H1 (cell line): ENCODE results near the gene ST8SIA3. TPM values are rescaled to one million over a fixed set of nuclear protein-coding genes. Genes with fewer than 3 reads are reported as not detected.
A peak's percentile ranks its signal among the peaks of the same experiment; 100 is the strongest.

Experiments used
- CTCF ChIA-PET: fragments of 300-600 bp; sonication (Branson Sonifier 250); formaldehyde crosslinking; loops from one replicate; lab custom pipeline; 2021; ENCODE audit not compliant: partially characterized antibody; lab: Charles Lee
- POLR2A ChIA-PET: fragments of 300-600 bp; sonication (Branson Sonifier 250); formaldehyde crosslinking; loops from one replicate; lab custom pipeline; 2021; ENCODE audit warnings: inconsistent platforms; ENCODE audit not compliant: partially characterized antibody; lab: Charles Lee
- DNase-seq, 2 experiments: peaks; one replicate each; pipeline versions ENCODE4 v3.0.0 to v3.0.0-alpha.2; 2010 to 2022; ENCODE audit warnings: low spot score in 2 of 2, low read depth in 1 of 2, mixed read lengths in 1 of 2
- FAIRE-seq: peaks from 2 replicates; lab custom pipeline; 2011; peaks lifted over from hg19 to GRCh38; lab: Jason Lieb, UNC
- H2AFZ ChIP-seq: 2 replicates; pipeline ENCODE4 v1.8.1; 2012; ENCODE audit warnings: low read length, inconsistent platforms
- H2AK5ac ChIP-seq: 2 replicates; pipeline ENCODE4 v1.6.1; 2013; ENCODE audit warnings: low read depth, low read length
- H2BK120ac ChIP-seq: replicated peaks from 2 replicates; pipeline ENCODE3; 2013; ENCODE audit warnings: low read depth, low read length, inconsistent platforms
- H2BK12ac ChIP-seq: 2 replicates; pipeline ENCODE4 v1.6.1; 2013; ENCODE audit warnings: low read depth, low read length
- H2BK15ac ChIP-seq: 2 replicates; pipeline ENCODE4 v1.6.1; 2013; ENCODE audit warnings: low read length
- H2BK20ac ChIP-seq: 2 replicates; pipeline ENCODE4 v1.6.1; 2013; ENCODE audit warnings: low read length
- H2BK5ac ChIP-seq: 2 replicates; pipeline ENCODE4 v1.6.1; 2013; ENCODE audit warnings: low read depth, low read length
- H3K14ac ChIP-seq: 2 replicates; pipeline ENCODE4 v1.6.1; 2013; ENCODE audit warnings: inconsistent platforms; ENCODE audit not compliant: insufficient read length
- H3K18ac ChIP-seq: 2 replicates; pipeline ENCODE4 v1.6.1; 2013; ENCODE audit warnings: low read length; ENCODE audit errors: extremely low read depth
- H3K23ac ChIP-seq: 2 replicates; pipeline ENCODE4 v1.6.1; 2013; ENCODE audit warnings: inconsistent platforms; ENCODE audit not compliant: insufficient read length
- H3K23me2 ChIP-seq: 2 replicates; pipeline ENCODE4 v1.6.1; 2013; ENCODE audit warnings: low read depth, low read length
- H3K27ac ChIP-seq: 2 replicates; pipeline ENCODE4 v1.6.1; 2011; ENCODE audit warnings: low read depth, low read length, inconsistent platforms
- H3K27me3 ChIP-seq, 4 experiments: replicated peaks in 1 of 4; 1 replicate in 1 of 4; 2 replicates in 3 of 4; pipeline versions ENCODE4 v1.6.1 to v1.8.1; 2011 to 2013; ENCODE audit warnings: low read length in 3 of 4, mild to moderate bottlenecking in 3 of 4, inconsistent platforms in 2 of 4, mixed read lengths in 2 of 4, moderate library complexity in 1 of 4; ENCODE audit not compliant: control insufficient read depth in 3 of 4, insufficient read depth in 3 of 4; ENCODE audit errors: extremely low read depth in 1 of 4
- H3K36me3 ChIP-seq, 4 experiments: 2 replicates each; pipeline versions ENCODE4 v1.6.1 to v1.8.1; 2011 to 2013; ENCODE audit warnings: mild to moderate bottlenecking in 4 of 4, low read length in 3 of 4, moderate library complexity in 2 of 4, control low read depth in 1 of 4, inconsistent platforms in 1 of 4; ENCODE audit not compliant: insufficient read depth in 4 of 4, control insufficient read depth in 2 of 4
- H3K4ac ChIP-seq: replicated peaks from 2 replicates; pipeline ENCODE3; 2013; ENCODE audit warnings: low read length, low read depth, mixed read lengths, inconsistent platforms; ENCODE audit not compliant: insufficient read length
- H3K4me1 ChIP-seq, 4 experiments: replicated peaks in 1 of 4; 1 replicate in 1 of 4; 2 replicates in 3 of 4; pipeline versions ENCODE4 v1.6.1 to v1.8.1; 2011 to 2013; ENCODE audit warnings: low read length in 3 of 4, inconsistent platforms in 2 of 4, mixed read lengths in 1 of 4; ENCODE audit not compliant: insufficient read depth in 4 of 4, control insufficient read depth in 3 of 4
- H3K4me2 ChIP-seq, 2 experiments: 2 replicates each; pipeline versions ENCODE4 v1.6.1 to v1.8.1; 2011 to 2013; ENCODE audit warnings: low read depth in 2 of 2, low read length in 2 of 2, control low read depth in 1 of 2, inconsistent platforms in 1 of 2, mild to moderate bottlenecking in 1 of 2; ENCODE audit not compliant: insufficient read depth in 1 of 2
- H3K4me3 ChIP-seq, 4 experiments: fragments of 200-600, 300-600 bp in 1 of 4; sonication (generic), shearing (Covaris generic), sonication (Bioruptor Twin) in 1 of 4; 2 replicates each; pipeline versions ENCODE4 v1.5.1 to v1.8.1; 2011 to 2016; ENCODE audit warnings: low read length in 4 of 4, low read depth in 3 of 4, control low read depth in 2 of 4, inconsistent platforms in 2 of 4, mild to moderate bottlenecking in 2 of 4, mixed read lengths in 1 of 4, moderate library complexity in 1 of 4; ENCODE audit not compliant: insufficient read depth in 2 of 4; ENCODE audit errors: extremely low read depth in 1 of 4
- H3K56ac ChIP-seq: replicated peaks from 2 replicates; pipeline ENCODE3; 2013; ENCODE audit warnings: low read depth, mild to moderate bottlenecking, mixed read lengths, low read length, inconsistent platforms; ENCODE audit not compliant: insufficient read length
- H3K79me1 ChIP-seq: 2 replicates; pipeline ENCODE4 v1.6.1; 2013; ENCODE audit warnings: low read depth, low read length, control low read depth
- H3K79me2 ChIP-seq, 2 experiments: 2 replicates each; pipeline versions ENCODE4 v1.6.1 to v1.8.1; 2012 to 2013; ENCODE audit warnings: low read length in 2 of 2, mild to moderate bottlenecking in 2 of 2, inconsistent platforms in 1 of 2; ENCODE audit not compliant: insufficient read depth in 2 of 2, control insufficient read depth in 1 of 2
- H3K9ac ChIP-seq, 4 experiments: replicated peaks in 1 of 4; 1 replicate in 1 of 4; 2 replicates in 3 of 4; pipeline versions ENCODE4 v1.6.1 to v1.8.1; 2011 to 2013; ENCODE audit warnings: low read depth in 3 of 4, low read length in 3 of 4, control low read depth in 2 of 4, mild to moderate bottlenecking in 2 of 4, moderate library complexity in 2 of 4, inconsistent platforms in 1 of 4; ENCODE audit errors: extremely low read depth in 1 of 4
- H3K9me3 ChIP-seq, 2 experiments: 2 replicates each; pipeline versions ENCODE4 v1.6.1 to v1.8.1; 2012 to 2013; ENCODE audit warnings: mild to moderate bottlenecking in 2 of 2, moderate library complexity in 2 of 2, control low read depth in 1 of 2, inconsistent platforms in 1 of 2, low read depth in 1 of 2, low read length in 1 of 2, mixed read lengths in 1 of 2; ENCODE audit not compliant: insufficient read depth in 2 of 2
- H4K20me1 ChIP-seq, 2 experiments: replicated peaks in 1 of 2; 2 replicates each; pipeline versions ENCODE3 to v1.8.1; 2011 to 2013; ENCODE audit warnings: inconsistent platforms in 2 of 2, low read length in 2 of 2, mild to moderate bottlenecking in 1 of 2; ENCODE audit not compliant: insufficient read depth in 2 of 2, control insufficient read depth in 1 of 2
- H4K5ac ChIP-seq: 2 replicates; pipeline ENCODE4 v1.6.1; 2013; ENCODE audit warnings: low read length, low read depth, mixed read lengths, inconsistent platforms; ENCODE audit not compliant: insufficient read length
- H4K8ac ChIP-seq: 2 replicates; pipeline ENCODE4 v1.8.0; 2013; ENCODE audit warnings: mild to moderate bottlenecking, moderate library complexity, low read length, inconsistent platforms; ENCODE audit not compliant: insufficient read depth; ENCODE audit errors: extremely low read depth
- H4K91ac ChIP-seq: replicated peaks from 2 replicates; pipeline ENCODE3; 2013; ENCODE audit warnings: low read length, mixed read lengths, inconsistent platforms; ENCODE audit not compliant: insufficient read length
- CBX8 ChIP-seq: fragments of 300-800, 300-1000 bp; sonication (generic); IDR thresholded peaks from 2 replicates; pipeline ENCODE4 v1.7.1; 2016; ENCODE audit warnings: low read depth, low read length, borderline replicate concordance
- MAFK ChIP-seq: IDR thresholded peaks from 2 replicates; pipeline ENCODE4 v1.6.1; 2012; ENCODE audit warnings: low read depth, mild to moderate bottlenecking, improper control_type of control experiment, low read length
- WGBS, 2 experiments: shearing (Covaris generic) in 1 of 2; methylation state at CpG; one replicate each; pipeline versions ENCODE4 v1.1.6 to v1.1.7; 2013 to 2015; ENCODE audit warnings: low lambda C conversion rate in 2 of 2, mixed read lengths in 2 of 2, inconsistent platforms in 1 of 2, low coverage in 1 of 2, missing lambda C conversion rate in 1 of 2; ENCODE audit not compliant: insufficient replicate concordance in 2 of 2, insufficient coverage in 1 of 2, insufficient read length in 1 of 2; ENCODE audit errors: extremely low coverage in 1 of 2, missing lambda C conversion rate in 1 of 2; 5-methylcytosine and 5-hydroxymethylcytosine counted together
- polyA plus RNA-seq, 7 experiments: library from polyadenylated mRNA; depleted of rRNA in 3 of 7; stranded (reverse) in 5 of 7; unstranded in 2 of 7; fragments of >200 nt in 5 of 7; fragments of 200-250 nt in 2 of 7; gene quantifications; 1 replicate in 5 of 7; 2 replicates in 1 of 7; 4 replicates in 1 of 7; pipeline versions ENCODE4 v1.2.1 to v1.2.3, GENCODE V29; 2011 to 2013; ENCODE audit warnings: missing spikeins in 2 of 7, mixed read lengths in 2 of 7
- total RNA-seq: library from RNA; stranded (reverse); fragmentation: NEBNext Ultra II Directional; extraction: Animal tissue kit (Norgen Biotek cat#: 25700); gene quantifications from 2 replicates; pipeline ENCODE4 v1.2.1, GENCODE V29; 2021

The ST8SIA3 gene
- total and polyA plus RNA-seq, 2 of the 8 experiments (the other 6 are each of a cell fraction or from before 2014, with no cell fraction given), result 1.2 to 3.7 TPM

GRCh38 chr18:57373017-57373416 lies 20.7 kb downstream of the ST8SIA3 start:
- no peak overlapping the region for H2AFZ ChIP-seq
- no peak overlapping the region for H2BK5ac ChIP-seq
- no peak for TF ChIP-seq CBX8
- TF ChIP-seq MAFK, result 0 out of 2 replicates have a peak, but pooled peaks have one; percentile 5
- TF ChIP-seq, all 59 proteins: peak for 1
- Histone ChIP-seq H3K27me3 (no peaks in the 10 kb centered on the region), H3K23ac (no peak overlapping the region), H2BK120ac (no peak overlapping the region), H3K4me1 (no peaks in the 10 kb centered on the region), H3K4me2 (no peak overlapping the region), H3K79me1 (no peaks in the 10 kb centered on the region), H2BK20ac (no peak overlapping the region), H2AK5ac (no peak overlapping the region), H4K91ac (no peak overlapping the region), H4K5ac (no peak overlapping the region), H3K4ac (no peak overlapping the region), H4K20me1 (no peaks in the 10 kb centered on the region), H3K36me3 (no peaks in the 10 kb centered on the region), H3K27ac (no peak overlapping the region), H3K9me3 (no peaks in the 10 kb centered on the region), H3K14ac (no peak overlapping the region), H2BK12ac (no peak overlapping the region), H3K4me3 (no peak overlapping the region), H2BK15ac (no peak overlapping the region), H3K18ac (no peak overlapping the region), H4K8ac (no peak overlapping the region), H3K23me2 (no peaks in the 10 kb centered on the region), H3K9ac (no peak overlapping the region), H3K56ac (no peak overlapping the region), H3K79me2 (no peaks in the 10 kb centered on the region)
- 94% methylated on average over 4 of the region's 4 CpGs; no CpG with 5 or more reads in 1 of the 2 experiments for WGBS, 2 experiments
- DNase-seq (no peak), FAIRE-seq (no peak)
- POLR2A ChIA-PET, result interaction anchor here (0.6 kb wide), 1 partner anchor 59 kb away, joined by 3 read pairs; no protein-coding TSS in a partner anchor
- CTCF ChIA-PET, result interaction anchor here (0.7 to 1.3 kb wide), 3 partner anchors 8 to 364 kb away, joined by 3 to 5 read pairs (median 4); no protein-coding TSS in a partner anchor
